Measurements from ENCODE around the gene CD151.

GRCh38 chr11:795634-796564, 36.9 kb upstream of the CD151 start:
- no peak for TF ChIP-seq EZH2 (IDR thresholded peaks at IDR 0.05; ENCODE audit: borderline replicate concordance)
- no peak for TF ChIP-seq EZH2phosphoT487 (IDR thresholded peaks at IDR 0.05; ENCODE audit: low read depth, severe bottlenecking, unreplicated experiment)
- TF ChIP-seq, protein P1, sequence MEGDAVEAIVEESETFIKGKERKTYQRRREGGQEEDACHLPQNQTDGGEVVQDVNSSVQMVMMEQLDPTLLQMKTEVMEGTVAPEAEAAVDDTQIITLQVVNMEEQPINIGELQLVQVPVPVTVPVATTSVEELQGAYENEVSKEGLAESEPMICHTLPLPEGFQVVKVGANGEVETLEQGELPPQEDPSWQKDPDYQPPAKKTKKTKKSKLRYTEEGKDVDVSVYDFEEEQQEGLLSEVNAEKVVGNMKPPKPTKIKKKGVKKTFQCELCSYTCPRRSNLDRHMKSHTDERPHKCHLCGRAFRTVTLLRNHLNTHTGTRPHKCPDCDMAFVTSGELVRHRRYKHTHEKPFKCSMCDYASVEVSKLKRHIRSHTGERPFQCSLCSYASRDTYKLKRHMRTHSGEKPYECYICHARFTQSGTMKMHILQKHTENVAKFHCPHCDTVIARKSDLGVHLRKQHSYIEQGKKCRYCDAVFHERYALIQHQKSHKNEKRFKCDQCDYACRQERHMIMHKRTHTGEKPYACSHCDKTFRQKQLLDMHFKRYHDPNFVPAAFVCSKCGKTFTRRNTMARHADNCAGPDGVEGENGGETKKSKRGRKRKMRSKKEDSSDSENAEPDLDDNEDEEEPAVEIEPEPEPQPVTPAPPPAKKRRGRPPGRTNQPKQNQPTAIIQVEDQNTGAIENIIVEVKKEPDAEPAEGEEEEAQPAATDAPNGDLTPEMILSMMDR (IDR thresholded peaks at IDR 0.05; ENCODE audit: poor library complexity) = no peak
